Vagina (tissue), 2 donors: Measurements from ENCODE around the gene MBOAT2. TPM values are rescaled to one million over a fixed set of nuclear protein-coding genes. Genes with fewer than 3 reads are reported as not detected.
"Not testable (repeated sequence)": the region's sequence is repeated elsewhere in the genome, so short reads cannot be mapped to it uniquely, and the experiment has no call there.

Experiments used
- DNase-seq, 2 donors: peaks; one replicate each; pipeline ENCODE4 v3.0.0-alpha.2; 2017; ENCODE audit errors: extremely low spot score in 2 of 2
- H3K27ac ChIP-seq: fragments of 200-600 bp; sonication (generic); one replicate; pipeline ENCODE4 v1.5.1; 2019
- H3K27me3 ChIP-seq: fragments of 200-600 bp; sonication (generic); one replicate; pipeline ENCODE4 v1.5.1; 2019
- H3K36me3 ChIP-seq, 2 donors: fragments of 200-600 bp; sonication (generic); one replicate each; pipeline ENCODE4 v1.5.1; 2017 to 2019
- H3K4me1 ChIP-seq: fragments of 200-600 bp; sonication (generic); one replicate; pipeline ENCODE4 v1.5.1; 2019
- H3K4me3 ChIP-seq, 2 donors: fragments of 200-600 bp; sonication (generic); 1 replicate in 1 of 2; 2 replicates in 1 of 2; pipeline ENCODE4 v1.5.1; 2016 to 2019
- H3K9me3 ChIP-seq: fragments of 200-600 bp; sonication (generic); one replicate; pipeline ENCODE4 v1.5.1; 2019
- POLR2A ChIP-seq, 2 donors: fragments of 450-650 bp; IDR thresholded peaks; one replicate each; pipeline ENCODE4 v1.6.1; 2017; ENCODE audit warnings: antibody characterized with exemption in 2 of 2, mild to moderate bottlenecking in 2 of 2, moderate library complexity in 2 of 2
- POLR2AphosphoS5 ChIP-seq, 2 donors: sonication (generic); formaldehyde crosslinking; IDR thresholded peaks; one replicate each; pipeline ENCODE4 v1.9.0; 2017; ENCODE audit warnings: antibody characterized with exemption in 2 of 2, mild to moderate bottlenecking in 2 of 2, low read depth in 1 of 2; ENCODE audit not compliant: insufficient read depth in 1 of 2
- intact Hi-C: fragments of 100-400 bp; cut with DNase I; formaldehyde crosslinking; loops from one replicate; pipeline ENCODE4 v1.15.1; 2023
- total RNA-seq: library from RNA; depleted of rRNA; stranded (reverse); fragments of >200 nt; gene quantifications from one replicate; pipeline ENCODE4 v1.2.3, GENCODE V29; 2016
- TF ChIP-seq, protein P1 (sequence below), 3 experiments: fragments of 450-650 bp in 2 of 3; fragments of 200-600 bp in 1 of 3; sonication (generic) in 1 of 3; IDR thresholded peaks; one replicate each; pipeline ENCODE4 v1.5.1; 2017 to 2019; ENCODE audit warnings: antibody characterized with exemption in 3 of 3, mild to moderate bottlenecking in 2 of 3, moderate library complexity in 2 of 3

Gene MBOAT2
- total RNA-seq, 1 donor from 2014 or later: 32.9 TPM

DNA sequence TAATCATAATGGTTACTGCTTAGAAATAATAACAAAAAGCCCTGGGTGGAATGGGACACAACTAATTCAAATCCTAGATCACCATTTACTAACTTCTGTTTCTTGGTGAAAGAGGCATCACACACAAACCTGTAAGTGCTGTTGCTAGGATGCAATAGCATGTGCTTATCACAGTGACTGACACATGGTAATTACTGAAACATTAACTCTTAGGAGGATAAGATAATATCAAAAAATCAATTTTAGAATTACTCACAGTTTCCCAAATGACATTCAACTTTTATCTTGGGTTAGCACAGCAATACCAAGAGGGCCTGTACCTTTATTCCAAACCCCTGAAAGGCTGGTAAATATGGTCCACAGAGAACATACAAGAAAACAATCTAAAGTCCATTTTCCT is 69.1 kb downstream of the MBOAT2 start:
- H3K36me3 ChIP-seq: no peaks in the 10 kb centered on the region
- intact Hi-C loops: no loop called here
- no peaks in the 10 kb centered on the region for H3K27me3 ChIP-seq
- no peaks in the 10 kb centered on the region for H3K4me1 ChIP-seq
- no peak for DNase-seq
- H3K9me3 ChIP-seq: no peaks in the 10 kb centered on the region
- H3K27ac ChIP-seq: no peak overlapping the region
- H3K4me3 ChIP-seq: no peak overlapping the region
- TF ChIP-seq, protein P1, sequence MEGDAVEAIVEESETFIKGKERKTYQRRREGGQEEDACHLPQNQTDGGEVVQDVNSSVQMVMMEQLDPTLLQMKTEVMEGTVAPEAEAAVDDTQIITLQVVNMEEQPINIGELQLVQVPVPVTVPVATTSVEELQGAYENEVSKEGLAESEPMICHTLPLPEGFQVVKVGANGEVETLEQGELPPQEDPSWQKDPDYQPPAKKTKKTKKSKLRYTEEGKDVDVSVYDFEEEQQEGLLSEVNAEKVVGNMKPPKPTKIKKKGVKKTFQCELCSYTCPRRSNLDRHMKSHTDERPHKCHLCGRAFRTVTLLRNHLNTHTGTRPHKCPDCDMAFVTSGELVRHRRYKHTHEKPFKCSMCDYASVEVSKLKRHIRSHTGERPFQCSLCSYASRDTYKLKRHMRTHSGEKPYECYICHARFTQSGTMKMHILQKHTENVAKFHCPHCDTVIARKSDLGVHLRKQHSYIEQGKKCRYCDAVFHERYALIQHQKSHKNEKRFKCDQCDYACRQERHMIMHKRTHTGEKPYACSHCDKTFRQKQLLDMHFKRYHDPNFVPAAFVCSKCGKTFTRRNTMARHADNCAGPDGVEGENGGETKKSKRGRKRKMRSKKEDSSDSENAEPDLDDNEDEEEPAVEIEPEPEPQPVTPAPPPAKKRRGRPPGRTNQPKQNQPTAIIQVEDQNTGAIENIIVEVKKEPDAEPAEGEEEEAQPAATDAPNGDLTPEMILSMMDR (IDR thresholded peaks at IDR 0.05): no peak
- TF ChIP-seq POLR2AphosphoS5 (IDR thresholded peaks at IDR 0.05; ENCODE audit: insufficient read depth in 1 of 2, low read depth in 1 of 2) (no peak), POLR2A (IDR thresholded peaks at IDR 0.05) (no peak)

DNA sequence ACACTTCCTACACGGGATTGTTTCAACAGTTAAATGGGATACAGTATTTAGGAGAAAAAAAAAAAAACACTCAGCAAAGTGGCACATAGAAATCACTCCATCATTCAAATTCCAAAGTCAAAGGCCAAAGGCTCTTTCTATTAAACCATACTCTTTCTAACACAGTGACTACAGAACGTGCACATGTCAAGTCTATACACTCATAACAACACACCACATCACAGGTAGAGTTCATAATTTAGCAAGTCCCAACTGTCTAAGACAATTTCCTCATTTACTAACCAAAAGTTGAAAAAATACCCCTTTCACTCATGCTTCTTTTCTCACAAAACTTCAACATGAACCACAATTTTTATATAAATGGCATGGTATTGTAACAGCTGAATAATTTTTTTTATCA is 70.8 kb downstream of the MBOAT2 start:
- Histone ChIP-seq H3K4me3 (no peak overlapping the region), H3K4me1 (no peaks in the 10 kb centered on the region), H3K27me3 (no peaks in the 10 kb centered on the region), H3K36me3 (no peaks in the 10 kb centered on the region), H3K27ac (no peak overlapping the region), H3K9me3 (no peaks in the 10 kb centered on the region)
- TF ChIP-seq POLR2A (IDR thresholded peaks at IDR 0.05) (no peak), POLR2AphosphoS5 (IDR thresholded peaks at IDR 0.05; ENCODE audit: insufficient read depth in 1 of 2, low read depth in 1 of 2) (no peak)
- TF ChIP-seq, protein P1 (IDR thresholded peaks at IDR 0.05): no peak
- DNase-seq: no peak
- intact Hi-C loops: no loop called here

DNA sequence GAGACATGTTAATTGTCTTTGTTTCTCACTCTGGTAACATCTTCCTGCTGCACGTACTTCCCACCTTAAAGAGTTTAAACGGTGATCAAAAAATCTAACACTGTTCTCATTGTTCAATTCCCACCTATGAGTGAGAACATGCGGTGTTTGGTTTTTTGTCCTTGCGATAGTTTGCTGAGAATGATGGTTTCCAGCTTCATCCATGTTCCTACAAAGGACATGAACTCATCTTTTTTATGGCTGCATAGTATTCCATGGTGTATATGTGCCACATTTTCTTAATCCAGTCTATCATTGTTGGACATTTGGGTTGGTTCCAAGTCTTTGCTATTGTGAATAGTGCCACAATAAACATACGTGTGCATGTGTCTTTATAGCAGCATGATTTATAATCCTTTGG is 73.3 kb downstream of the MBOAT2 start:
- H3K4me3 ChIP-seq, H3K9me3 ChIP-seq, H3K27me3 ChIP-seq, H3K36me3 ChIP-seq, H3K27ac ChIP-seq, DNase-seq, H3K4me1 ChIP-seq, intact Hi-C loops: not testable (repeated sequence)

DNA sequence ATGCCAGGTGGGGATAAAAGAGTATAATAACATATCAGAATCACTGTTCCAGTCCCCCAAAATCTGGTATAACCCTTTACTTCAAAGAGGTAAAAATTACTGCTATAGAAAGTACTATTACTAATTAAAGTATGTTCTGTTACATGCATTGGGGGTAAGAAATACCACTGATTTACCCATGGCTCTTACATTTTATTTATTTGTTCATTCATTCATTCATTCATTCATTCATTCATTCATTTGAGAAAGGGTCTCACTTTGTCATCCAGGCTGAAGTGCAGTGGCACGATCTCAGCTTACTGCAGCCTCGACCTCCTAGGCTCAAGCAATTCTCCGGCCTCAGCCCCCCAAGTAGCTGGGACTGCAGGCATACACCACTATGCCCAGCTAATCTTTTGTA is 74.4 kb downstream of the MBOAT2 start:
- TF ChIP-seq POLR2A (IDR thresholded peaks at IDR 0.05) (no peak), POLR2AphosphoS5 (IDR thresholded peaks at IDR 0.05; ENCODE audit: insufficient read depth in 1 of 2, low read depth in 1 of 2) (no peak)
- TF ChIP-seq, protein P1 (IDR thresholded peaks at IDR 0.05): no peak
- DNase-seq: no peak
- H3K9me3 ChIP-seq: no peaks in the 10 kb centered on the region
- H3K27ac ChIP-seq: no peak overlapping the region
- intact Hi-C loops: no loop called here
- H3K36me3 ChIP-seq: no peaks in the 10 kb centered on the region
- no peak overlapping the region for H3K4me3 ChIP-seq
- H3K4me1 ChIP-seq: no peaks in the 10 kb centered on the region
- H3K27me3 ChIP-seq: no peaks in the 10 kb centered on the region

DNA sequence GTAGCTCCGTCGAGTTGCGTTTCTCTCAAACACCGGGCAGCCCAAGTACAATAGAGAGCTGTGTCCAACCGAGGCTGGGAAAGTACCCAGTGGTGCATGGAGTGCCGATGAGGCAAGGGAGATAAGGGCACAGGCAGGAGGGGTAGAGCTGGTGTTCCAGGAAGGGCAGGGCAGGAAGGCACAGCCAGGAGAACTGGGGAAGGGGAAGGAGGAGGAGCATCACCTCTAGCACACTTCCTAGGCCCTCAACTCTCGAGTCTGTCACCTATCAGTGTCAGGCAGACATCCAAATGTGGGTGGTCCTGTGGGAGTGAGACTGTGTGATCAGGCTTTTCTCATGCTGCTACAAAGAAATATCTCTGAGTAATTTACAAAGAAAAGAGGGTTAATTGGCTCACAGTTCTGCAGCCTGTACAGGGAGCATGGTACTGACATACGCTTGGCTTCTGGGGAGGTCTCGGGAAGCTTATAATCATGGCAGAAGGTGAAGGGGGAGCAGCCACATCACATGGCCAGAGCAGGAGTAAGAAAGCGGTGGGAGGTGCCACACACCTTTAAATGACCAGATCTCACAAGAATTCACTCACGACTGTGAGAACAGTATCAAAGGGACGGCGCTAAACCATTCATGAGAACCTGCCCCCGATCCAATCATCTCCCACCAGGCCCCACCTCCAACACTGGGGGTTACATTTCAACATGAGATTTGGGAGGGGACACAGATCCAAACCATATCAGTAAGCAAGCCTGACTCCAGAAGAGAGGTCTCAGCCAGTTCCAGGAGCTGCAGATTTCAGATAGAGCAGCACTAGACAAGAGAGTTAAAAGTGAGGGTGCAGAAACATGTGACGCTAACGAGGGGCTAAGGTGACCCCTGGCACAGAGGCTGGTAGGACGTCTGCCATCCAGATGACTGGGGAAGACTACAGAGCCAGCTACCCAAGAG is 75.7 kb downstream of the MBOAT2 start:
- DNase-seq: no peak
- Histone ChIP-seq H3K27ac (no peak overlapping the region), H3K27me3 (no peaks in the 10 kb centered on the region), H3K36me3 (no peaks in the 10 kb centered on the region), H3K9me3 (no peaks in the 10 kb centered on the region), H3K4me1 (no peaks in the 10 kb centered on the region), H3K4me3 (no peak overlapping the region)
- intact Hi-C loops: no loop called here
- TF ChIP-seq POLR2AphosphoS5 (IDR thresholded peaks at IDR 0.05; ENCODE audit: insufficient read depth in 1 of 2, low read depth in 1 of 2): no peak
- no peak for TF ChIP-seq POLR2A (IDR thresholded peaks at IDR 0.05)
- TF ChIP-seq, protein P1 (IDR thresholded peaks at IDR 0.05): no peak
